Chondrocyte (in vitro differentiated cells): ENCODE results near the gene LMF1. TPM values are rescaled to one million over a fixed set of nuclear protein-coding genes. Genes with fewer than 3 reads are reported as not detected.

Experiments
- DNase-seq: peaks from one replicate; pipeline ENCODE4 v3.0.0; 2021; ENCODE audit warnings: mixed read lengths, low spot score
- H3K27ac Mint-ChIP-seq: one replicate; pipeline ENCODE4 v1.8.0; 2021; ENCODE audit warnings: mild to moderate bottlenecking, moderate library complexity, mixed read lengths; ENCODE audit not compliant: unreplicated experiment
- H3K27me3 Mint-ChIP-seq: 2 replicates; pipeline ENCODE4 v1.8.0; 2021; ENCODE audit warnings: low read depth, mixed read lengths
- H3K36me3 Mint-ChIP-seq: 2 replicates; pipeline ENCODE4 v1.8.0; 2021; ENCODE audit warnings: low read depth, mixed read lengths
- H3K4me1 Mint-ChIP-seq: 2 replicates; pipeline ENCODE4 v1.8.0; 2021; ENCODE audit warnings: low read depth, mild to moderate bottlenecking, mixed read lengths
- H3K4me3 Mint-ChIP-seq: one replicate; pipeline ENCODE4 v1.8.0; 2021; ENCODE audit warnings: mild to moderate bottlenecking, moderate library complexity, mixed read lengths; ENCODE audit not compliant: unreplicated experiment
- H3K9me3 Mint-ChIP-seq: 2 replicates; pipeline ENCODE4 v1.8.0; 2021; ENCODE audit warnings: low read depth, mixed read lengths
- CTCF ChIP-seq: fragments of 200-600 bp; sonication (generic); IDR thresholded peaks from 2 replicates; pipeline ENCODE4 v1.5.0; 2021; ENCODE audit warnings: antibody characterized with exemption, mild to moderate bottlenecking, moderate library complexity
- total RNA-seq: library from RNA; stranded (reverse); gene quantifications from 3 replicates; pipeline ENCODE4 v1.2.1, GENCODE V29; 2021

LMF1 gene
- total RNA-seq, 1 donor from 2014 or later, result 21.6 TPM

GRCh38 chr16:965487-965886 lies 5.3 kb downstream of the LMF1 start:
- Mint-ChIP-seq H3K27me3 (no peaks in the 10 kb centered on the region), H3K27ac (no peak overlapping the region), H3K36me3 (peaks cover 18% of the 10 kb centered on the region), H3K9me3 (peaks cover 8% of the 10 kb centered on the region), H3K4me3 (no peak overlapping the region), H3K4me1 (peaks cover 30% of the 10 kb centered on the region)
- TF ChIP-seq CTCF, result no peak
- no peak for DNase-seq

DNA sequence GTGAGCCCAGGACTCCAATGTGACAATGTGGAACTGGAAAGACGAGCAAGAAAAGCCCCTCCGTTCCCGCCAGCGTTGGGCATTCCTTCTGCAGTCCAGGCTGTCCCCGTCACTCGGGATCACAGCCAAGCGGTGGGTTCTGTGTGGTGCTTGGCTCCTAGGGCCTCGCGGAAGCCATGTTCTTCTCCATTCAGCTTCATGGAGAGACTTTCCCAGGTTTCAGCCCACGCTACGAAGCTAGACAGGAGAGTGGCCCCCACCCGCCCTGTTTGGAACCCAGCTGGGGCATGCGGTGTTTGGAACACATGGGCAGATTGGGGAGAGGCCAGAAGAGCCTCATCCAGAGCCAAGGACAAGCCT lies 5.8 kb downstream of the LMF1 start:
- H3K4me1 Mint-ChIP-seq, result peaks cover 30% of the 10 kb centered on the region
- H3K36me3 Mint-ChIP-seq, result peaks cover 18% of the 10 kb centered on the region
- DNase-seq, result no peak
- TF ChIP-seq CTCF, result no peak
- no peak overlapping the region for H3K27ac Mint-ChIP-seq
- H3K9me3 Mint-ChIP-seq, result peaks cover 8% of the 10 kb centered on the region
- H3K4me3 Mint-ChIP-seq, result no peak overlapping the region
- no peaks in the 10 kb centered on the region for H3K27me3 Mint-ChIP-seq

DNA sequence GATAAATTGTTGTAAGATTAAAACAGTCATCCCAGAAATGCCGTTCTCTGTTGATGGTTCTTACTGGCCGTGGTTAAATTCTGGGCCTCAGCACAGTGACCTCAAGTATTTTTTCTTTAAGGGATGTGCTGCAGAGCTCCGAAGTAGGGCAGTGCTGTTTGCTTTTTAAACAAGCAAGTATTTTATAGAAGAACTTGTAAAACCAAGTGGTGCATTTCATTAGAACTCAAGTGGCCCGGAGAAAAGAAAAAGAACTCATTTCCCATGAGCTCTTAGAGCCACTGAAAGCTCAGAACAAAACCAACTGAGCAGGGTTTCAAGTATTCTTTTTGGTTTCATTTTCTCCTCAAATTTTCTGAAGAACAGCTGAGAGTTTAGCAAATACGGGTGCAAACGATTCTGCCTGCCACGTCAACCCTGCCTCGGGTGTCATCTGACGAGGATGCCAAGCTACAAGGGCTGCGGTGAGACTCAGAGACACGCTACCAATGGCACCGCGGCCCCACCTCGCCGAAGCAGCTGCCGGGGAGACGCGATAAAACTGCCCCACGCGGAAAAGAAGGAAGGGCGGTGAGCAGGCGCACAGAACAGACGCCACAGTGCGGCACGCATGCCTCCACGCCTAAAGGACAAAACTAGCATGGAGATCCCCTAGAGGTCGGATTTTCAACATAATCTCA lies 6.3 kb downstream of the LMF1 start:
- Mint-ChIP-seq H3K36me3 (peaks cover 18% of the 10 kb centered on the region), H3K9me3 (peaks cover 8% of the 10 kb centered on the region), H3K27me3 (no peaks in the 10 kb centered on the region), H3K4me3 (peak overlapping the region; percentile 6), H3K4me1 (peaks cover 26% of the 10 kb centered on the region), H3K27ac (peak overlapping the region; percentile 57)
- TF ChIP-seq CTCF, result no peak
- DNase-seq, result no peak

GRCh38 chr16:963913-964312 lies 6.9 kb downstream of the LMF1 start:
- Mint-ChIP-seq H3K36me3 (peaks cover 18% of the 10 kb centered on the region), H3K4me1 (peaks cover 22% of the 10 kb centered on the region), H3K27ac (peak overlapping the region; percentile 57), H3K4me3 (peak overlapping the region; percentile 6), H3K27me3 (no peaks in the 10 kb centered on the region), H3K9me3 (peaks cover 8% of the 10 kb centered on the region)
- TF ChIP-seq CTCF, result no peak
- no peak for DNase-seq

DNA sequence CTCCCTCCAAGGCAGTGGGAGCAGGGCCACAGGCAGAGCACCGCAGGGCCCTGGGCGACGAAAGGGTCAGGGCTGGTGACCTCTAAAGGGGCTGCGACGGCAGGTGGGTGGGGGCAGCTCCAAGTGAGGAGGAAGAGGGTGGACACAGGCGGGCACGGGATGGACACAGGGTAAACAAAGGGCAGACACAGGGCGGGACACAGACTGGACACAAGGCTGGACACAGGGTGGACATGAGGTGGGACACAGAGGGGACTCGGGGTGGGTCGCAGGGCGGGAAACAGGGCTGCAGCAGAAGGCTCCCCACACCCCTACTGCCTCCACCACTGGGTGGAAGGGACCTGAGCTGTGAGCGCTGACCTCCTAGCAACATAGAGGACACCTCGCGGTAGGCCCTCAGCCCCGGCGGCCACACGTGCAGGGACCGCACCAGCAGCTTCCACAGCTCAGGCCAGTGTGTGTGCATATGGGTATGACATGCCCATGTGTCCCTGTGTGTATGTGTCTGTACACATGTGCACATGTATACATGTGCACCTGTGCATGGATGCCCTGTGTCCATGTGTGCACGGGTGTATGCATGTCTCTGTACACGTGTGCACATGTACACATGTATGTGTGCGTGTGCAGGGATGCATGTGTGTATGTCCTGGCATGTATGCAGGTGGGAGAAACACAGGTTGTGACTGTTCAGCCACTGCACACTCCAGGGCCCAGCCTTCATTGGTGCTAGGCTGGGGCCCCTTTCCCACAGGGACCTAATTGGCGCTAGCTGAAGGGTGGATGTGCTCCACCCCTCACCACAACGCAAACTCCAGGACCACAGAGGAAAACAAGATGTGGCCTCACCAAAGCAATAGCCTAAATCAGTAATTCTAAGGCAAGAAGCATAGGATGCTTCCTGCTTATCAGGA lies 7.6 kb downstream of the LMF1 start:
- Mint-ChIP-seq H3K9me3 (peaks cover 8% of the 10 kb centered on the region), H3K36me3 (peaks cover 18% of the 10 kb centered on the region), H3K27ac (no peak overlapping the region), H3K4me1 (peaks cover 16% of the 10 kb centered on the region), H3K27me3 (no peaks in the 10 kb centered on the region), H3K4me3 (no peak overlapping the region)
- DNase-seq, result no peak
- TF ChIP-seq CTCF, result no peak
